Neural progenitor cell (in vitro differentiated cells): ENCODE data around the gene TSSC4. TPM values are rescaled to one million over a fixed set of nuclear protein-coding genes. Genes with fewer than 3 reads are reported as not detected.
A peak's percentile ranks its signal among the peaks of the same experiment; 100 is the strongest.

ENCODE experiments used
- DNase-seq: peaks from one replicate; pipeline ENCODE4 v3.0.0-alpha.2; 2016; ENCODE audit warnings: low spot score
- H2AFZ ChIP-seq: fragments of 200-600 bp; sonication (generic); replicated peaks from 2 replicates; pipeline ENCODE4 v1.6.1; 2016; ENCODE audit warnings: antibody characterized with exemption
- H3F3A ChIP-seq: fragments of 200-600 bp; sonication (generic); 2 replicates; pipeline ENCODE4 v1.6.1; 2016; ENCODE audit warnings: antibody characterized with exemption, low read depth
- H3K27ac ChIP-seq: fragments of 200-600 bp; sonication (generic); 2 replicates; pipeline ENCODE4 v1.5.1; 2016; ENCODE audit warnings: mild to moderate bottlenecking
- H3K27me3 ChIP-seq: fragments of 200-600 bp; sonication (generic); 2 replicates; pipeline ENCODE4 v1.6.1; 2016; ENCODE audit warnings: mild to moderate bottlenecking, moderate library complexity
- H3K36me3 ChIP-seq: fragments of 200-600 bp; sonication (generic); 2 replicates; pipeline ENCODE4 v1.5.1; 2016
- H3K4me1 ChIP-seq: fragments of 200-600 bp; sonication (generic); 2 replicates; pipeline ENCODE4 v1.6.1; 2016; ENCODE audit warnings: mixed run types
- H3K4me2 ChIP-seq: fragments of 200-600 bp; sonication (generic); 2 replicates; pipeline ENCODE4 v1.6.1; 2016
- H3K4me3 ChIP-seq: fragments of 200-600 bp; sonication (generic); 2 replicates; pipeline ENCODE4 v1.5.1; 2016
- H3K79me2 ChIP-seq: fragments of 200-600 bp; sonication (generic); 2 replicates; pipeline ENCODE4 v1.6.1; 2016; ENCODE audit warnings: low read depth
- H3K9ac ChIP-seq: fragments of 200-600 bp; sonication (generic); 2 replicates; pipeline ENCODE4 v1.6.1; 2016
- H3K9me3 ChIP-seq: fragments of 200-600 bp; sonication (generic); 2 replicates; pipeline ENCODE4 v1.5.1; 2016; ENCODE audit warnings: low read depth
- H4K20me1 ChIP-seq: fragments of 200-600 bp; sonication (generic); 2 replicates; pipeline ENCODE4 v1.6.1; 2016; ENCODE audit warnings: low read depth
- H3K27ac Mint-ChIP-seq: 3 replicates; pipeline ENCODE4 v1.8.0; 2021; ENCODE audit warnings: mixed read lengths
- H3K27me3 Mint-ChIP-seq: 2 replicates; pipeline ENCODE4 v1.8.0; 2022; ENCODE audit warnings: low read depth, mild to moderate bottlenecking, inconsistent platforms, moderate library complexity, mixed read lengths; ENCODE audit not compliant: insufficient read depth
- H3K36me3 Mint-ChIP-seq: 3 replicates; pipeline ENCODE4 v1.8.0; 2021; ENCODE audit warnings: mixed read lengths
- H3K4me1 Mint-ChIP-seq: 3 replicates; pipeline ENCODE4 v1.8.0; 2021; ENCODE audit warnings: mixed read lengths
- H3K4me3 Mint-ChIP-seq: 3 replicates; pipeline ENCODE4 v1.8.0; 2021; ENCODE audit warnings: mild to moderate bottlenecking, moderate library complexity, mixed read lengths
- H3K9me3 Mint-ChIP-seq: 3 replicates; pipeline ENCODE4 v1.8.0; 2020; ENCODE audit warnings: mixed read lengths
- EZH2 ChIP-seq: fragments of 200-600 bp; sonication (generic); IDR thresholded peaks from 2 replicates; pipeline ENCODE4 v1.6.1; 2017; ENCODE audit warnings: antibody characterized with exemption, mild to moderate bottlenecking, moderate library complexity
- EZH2phosphoT487 ChIP-seq: fragments of 200-600 bp; sonication (generic); IDR thresholded peaks from 2 replicates; pipeline ENCODE4 v1.6.1; 2017; ENCODE audit warnings: antibody characterized with exemption
- total RNA-seq: library from RNA; depleted of rRNA; stranded (reverse); fragments of >200 nt; gene quantifications from 2 replicates; pipeline ENCODE4 v1.2.3, GENCODE V29; 2015; ENCODE audit warnings: low replicate concordance
- TF ChIP-seq, protein P1 (sequence below): fragments of 200-600 bp; sonication (generic); IDR thresholded peaks from 2 replicates; pipeline ENCODE4 v1.5.1; 2017; ENCODE audit warnings: antibody characterized with exemption, mild to moderate bottlenecking

The TSSC4 gene
- total RNA-seq, 1 donor from 2014 or later, result 11.1 TPM

DNA sequence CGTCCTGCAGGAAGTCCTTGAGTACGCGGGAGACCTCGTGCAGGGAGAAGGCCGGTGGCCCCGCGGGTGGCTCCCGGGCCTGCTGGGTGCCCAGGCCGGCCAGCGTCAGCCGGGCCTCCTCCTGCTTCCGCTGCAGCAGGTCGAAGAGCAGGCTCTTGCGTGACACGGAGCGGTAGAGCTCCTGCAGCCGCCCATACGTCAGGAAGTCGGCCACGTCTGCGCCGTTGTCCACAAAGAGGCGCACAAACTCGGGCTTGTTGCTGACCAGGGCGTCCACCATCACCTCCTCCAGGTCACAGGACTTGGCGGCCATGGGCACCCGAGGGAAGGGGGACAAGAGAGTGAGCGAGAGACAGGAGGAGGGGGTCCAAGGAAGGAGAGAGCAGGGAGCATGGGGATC is 14.6 kb downstream of the TSSC4 start:
- Histone ChIP-seq H3K4me1 (no peaks in the 10 kb centered on the region), H3K4me2 (no peak overlapping the region), H3K27me3 (no peaks in the 10 kb centered on the region), H3K27ac (no peak overlapping the region), H3K79me2 (no peaks in the 10 kb centered on the region), H3K4me3 (no peak overlapping the region), H3F3A (no peaks in the 10 kb centered on the region), H4K20me1 (no peaks in the 10 kb centered on the region), H2AFZ (no peak overlapping the region), H3K9ac (no peak overlapping the region), H3K36me3 (no peaks in the 10 kb centered on the region), H3K9me3 (no peaks in the 10 kb centered on the region)
- Mint-ChIP-seq H3K4me1 (peaks cover 3% of the 10 kb centered on the region), H3K36me3 (no peaks in the 10 kb centered on the region), H3K27me3 (peaks cover 5% of the 10 kb centered on the region), H3K4me3 (no peak overlapping the region), H3K9me3 (no peaks in the 10 kb centered on the region), H3K27ac (no peak overlapping the region)
- TF ChIP-seq EZH2phosphoT487 (no peak), EZH2 (no peak)
- TF ChIP-seq, protein P1, sequence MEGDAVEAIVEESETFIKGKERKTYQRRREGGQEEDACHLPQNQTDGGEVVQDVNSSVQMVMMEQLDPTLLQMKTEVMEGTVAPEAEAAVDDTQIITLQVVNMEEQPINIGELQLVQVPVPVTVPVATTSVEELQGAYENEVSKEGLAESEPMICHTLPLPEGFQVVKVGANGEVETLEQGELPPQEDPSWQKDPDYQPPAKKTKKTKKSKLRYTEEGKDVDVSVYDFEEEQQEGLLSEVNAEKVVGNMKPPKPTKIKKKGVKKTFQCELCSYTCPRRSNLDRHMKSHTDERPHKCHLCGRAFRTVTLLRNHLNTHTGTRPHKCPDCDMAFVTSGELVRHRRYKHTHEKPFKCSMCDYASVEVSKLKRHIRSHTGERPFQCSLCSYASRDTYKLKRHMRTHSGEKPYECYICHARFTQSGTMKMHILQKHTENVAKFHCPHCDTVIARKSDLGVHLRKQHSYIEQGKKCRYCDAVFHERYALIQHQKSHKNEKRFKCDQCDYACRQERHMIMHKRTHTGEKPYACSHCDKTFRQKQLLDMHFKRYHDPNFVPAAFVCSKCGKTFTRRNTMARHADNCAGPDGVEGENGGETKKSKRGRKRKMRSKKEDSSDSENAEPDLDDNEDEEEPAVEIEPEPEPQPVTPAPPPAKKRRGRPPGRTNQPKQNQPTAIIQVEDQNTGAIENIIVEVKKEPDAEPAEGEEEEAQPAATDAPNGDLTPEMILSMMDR, result no peak
- no peak for DNase-seq

DNA sequence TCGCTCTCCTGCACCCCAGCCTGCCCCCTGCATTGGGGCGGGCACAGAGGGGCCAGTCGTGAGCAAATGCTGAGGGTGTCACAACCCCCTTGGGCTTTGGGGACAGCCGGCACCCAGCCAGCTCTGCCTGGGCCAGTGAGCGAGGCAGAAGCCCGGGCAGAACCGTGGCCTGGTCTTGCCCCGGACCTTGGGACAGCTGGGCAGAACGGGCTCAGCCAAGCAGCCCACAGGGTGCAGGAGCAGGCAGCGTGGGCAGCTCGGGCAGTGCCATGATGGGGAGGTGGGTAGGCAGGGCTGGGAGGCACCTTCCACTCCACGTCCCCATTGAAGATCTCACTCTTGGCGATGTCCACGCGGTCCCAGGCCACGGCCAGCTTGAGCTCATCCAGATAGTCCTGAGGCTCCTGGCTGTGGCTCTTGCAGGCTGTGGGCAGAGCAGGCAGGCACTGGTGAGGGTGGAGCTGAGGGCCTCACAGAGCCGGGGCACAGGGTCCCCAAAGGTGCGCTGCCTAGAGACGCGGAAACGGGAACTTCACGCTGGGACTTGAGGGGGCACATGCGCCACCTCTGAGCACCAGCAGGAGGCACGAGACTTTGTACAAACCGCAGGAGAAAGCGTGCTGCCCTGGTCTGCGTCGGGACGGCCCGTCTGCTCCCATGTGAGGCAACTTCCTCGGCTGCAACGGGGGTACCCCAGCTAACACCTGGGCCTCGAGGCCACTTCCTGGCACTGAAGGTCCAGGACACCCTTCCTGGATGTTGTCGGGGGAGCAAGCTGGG is 15.2 kb downstream of the TSSC4 start:
- Histone ChIP-seq H3K4me3 (no peak overlapping the region), H3K9me3 (no peaks in the 10 kb centered on the region), H3F3A (no peaks in the 10 kb centered on the region), H2AFZ (no peak overlapping the region), H3K27me3 (no peaks in the 10 kb centered on the region), H3K9ac (no peak overlapping the region), H3K36me3 (no peaks in the 10 kb centered on the region), H4K20me1 (no peaks in the 10 kb centered on the region), H3K4me1 (no peaks in the 10 kb centered on the region), H3K27ac (no peak overlapping the region), H3K79me2 (no peaks in the 10 kb centered on the region), H3K4me2 (no peak overlapping the region)
- TF ChIP-seq EZH2, result no peak
- TF ChIP-seq, protein P1, result peak; percentile 6
- no peak for TF ChIP-seq EZH2phosphoT487
- no peak overlapping the region for H3K27ac Mint-ChIP-seq
- peaks cover 5% of the 10 kb centered on the region for H3K27me3 Mint-ChIP-seq
- H3K4me3 Mint-ChIP-seq, result no peak overlapping the region
- H3K36me3 Mint-ChIP-seq, result no peaks in the 10 kb centered on the region
- H3K4me1 Mint-ChIP-seq, result peaks cover 3% of the 10 kb centered on the region
- DNase-seq, result no peak
- no peaks in the 10 kb centered on the region for H3K9me3 Mint-ChIP-seq

DNA sequence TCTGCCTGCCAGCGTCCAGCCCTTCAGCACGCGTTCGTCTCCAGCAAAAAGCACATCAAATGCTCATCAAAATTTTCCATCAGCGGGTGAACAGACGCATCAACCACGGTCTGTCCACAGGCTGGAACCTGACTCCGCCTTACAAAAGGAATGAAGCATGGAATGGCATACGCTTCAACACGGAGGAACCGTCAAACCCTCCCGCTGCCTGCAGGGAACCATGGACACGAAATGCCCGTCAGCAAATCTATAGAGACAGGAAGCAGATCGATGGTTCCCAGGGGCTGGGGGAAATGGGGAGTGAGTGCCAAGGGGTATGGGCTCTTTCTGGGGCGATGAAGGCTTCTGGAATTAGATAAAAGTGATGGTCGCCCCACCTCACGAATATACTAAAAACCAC is 16.2 kb downstream of the TSSC4 start:
- no peaks in the 10 kb centered on the region for H3K36me3 Mint-ChIP-seq
- peaks cover 2% of the 10 kb centered on the region for H3K27me3 Mint-ChIP-seq
- H4K20me1 ChIP-seq, result no peaks in the 10 kb centered on the region
- no peak overlapping the region for H3K4me3 ChIP-seq
- DNase-seq, result no peak
- H3K27ac Mint-ChIP-seq, result peak overlapping the region; percentile 69
- H3K79me2 ChIP-seq, result no peaks in the 10 kb centered on the region
- no peak overlapping the region for H3K9ac ChIP-seq
- TF ChIP-seq EZH2phosphoT487 (no peak), EZH2 (no peak)
- TF ChIP-seq, protein P1, result no peak
- no peak overlapping the region for H3K27ac ChIP-seq
- H3K4me1 ChIP-seq, result no peaks in the 10 kb centered on the region
- no peak overlapping the region for H3K4me2 ChIP-seq
- H3K36me3 ChIP-seq, result no peaks in the 10 kb centered on the region
- H3K4me1 Mint-ChIP-seq, result peaks cover 3% of the 10 kb centered on the region
- H3K27me3 ChIP-seq, result no peaks in the 10 kb centered on the region
- no peaks in the 10 kb centered on the region for H3K9me3 Mint-ChIP-seq
- no peak overlapping the region for H3K4me3 Mint-ChIP-seq
- H2AFZ ChIP-seq, result no peak overlapping the region
- H3F3A ChIP-seq, result no peaks in the 10 kb centered on the region
- H3K9me3 ChIP-seq, result no peaks in the 10 kb centered on the region
